Stimulated activated CD8-positive, alpha-beta memory T cell treated with anti-CD3 and anti-CD28 coated beads, Interleukin-4, amount 100 ng/mL, for 4 hours (primary cell): ENCODE measurements around the gene UMODL1.

Source experiments
- DNase-seq, 2 donors: peaks; one replicate each; pipeline ENCODE4 v3.0.0-alpha.2; 2020; ENCODE audit warnings: low read depth in 2 of 2, low spot score in 1 of 2

Gene UMODL1

GRCh38 chr21:42097274-42097673, 26.2 kb downstream of the UMODL1 start:
- no peak for DNase-seq

- no peak for DNase-seq
Measured at GRCh38 chr21:42097860-42098454, 26.8 kb downstream of the UMODL1 start.

GRCh38 chr21:42098957-42099505, 27.9 kb downstream of the UMODL1 start:
- DNase-seq: no peak

- no peak for DNase-seq
Measured at GRCh38 chr21:42101246-42101645, 30.1 kb downstream of the UMODL1 start.

- no peak for DNase-seq
Measured at GRCh38 chr21:42102076-42102475, 31.0 kb downstream of the UMODL1 start.

- DNase-seq: no peak
Measured at GRCh38 chr21:42102526-42102925, 31.4 kb downstream of the UMODL1 start.

- no peak for DNase-seq
Measured at GRCh38 chr21:42102991-42103390, 31.9 kb downstream of the UMODL1 start.

GRCh38 chr21:42103843-42104242, 32.7 kb downstream of the UMODL1 start:
- no peak for DNase-seq

GRCh38 chr21:42105476-42106315, 34.6 kb downstream of the UMODL1 start:
- no peak for DNase-seq

GRCh38 chr21:42106425-42106824, 35.3 kb downstream of the UMODL1 start:
- no peak for DNase-seq

- no peak for DNase-seq
Measured at GRCh38 chr21:42107177-42107880, 36.2 kb downstream of the UMODL1 start.

GRCh38 chr21:42107881-42108553, 36.9 kb downstream of the UMODL1 start:
- DNase-seq: peak; percentile 12 to 19

- DNase-seq: no peak
Measured at GRCh38 chr21:42108554-42109340, 37.6 kb downstream of the UMODL1 start.

- no peak for DNase-seq
Measured at GRCh38 chr21:42109473-42109872, 38.4 kb downstream of the UMODL1 start.

GRCh38 chr21:42109873-42110525, 38.9 kb downstream of the UMODL1 start:
- no peak for DNase-seq

GRCh38 chr21:42110691-42111469, 39.8 kb downstream of the UMODL1 start:
- DNase-seq: no peak

GRCh38 chr21:42111470-42111743, 40.3 kb downstream of the UMODL1 start:
- no peak for DNase-seq

GRCh38 chr21:42111811-42112210, 40.7 kb downstream of the UMODL1 start:
- no peak for DNase-seq

GRCh38 chr21:42112238-42112637, 41.1 kb downstream of the UMODL1 start:
- DNase-seq: no peak
